ENCODE measurements around the gene SNTB2.
"Not testable (repeated sequence)": the region's sequence is repeated elsewhere in the genome, so short reads cannot be mapped to it uniquely, and the experiment has no call there.

The SNTB2 gene

DNA sequence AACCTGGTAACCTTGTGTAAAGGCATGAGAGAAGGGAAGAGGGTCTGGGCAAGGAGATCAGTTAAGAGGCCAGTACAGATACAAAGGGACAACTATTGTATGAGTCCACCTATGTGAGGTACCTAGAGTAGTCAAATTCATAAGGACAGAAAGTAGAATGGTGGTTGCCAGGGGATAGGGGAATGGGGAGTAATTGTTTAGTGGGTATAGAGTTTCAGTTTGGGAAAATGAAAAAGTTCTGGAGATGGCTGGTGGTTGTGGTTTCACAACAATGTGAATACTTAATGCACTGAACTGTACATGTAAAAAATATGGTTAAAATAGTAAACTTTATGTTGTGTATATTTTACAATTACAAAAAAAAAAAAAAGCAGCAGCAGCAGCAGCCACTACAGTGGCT, 49.4 kb downstream of the SNTB2 start:
- no peak for DNase-seq (ENCODE audit: low read depth in 2 of 2)

GRCh38 chr16:69237296-69237695, 50.3 kb downstream of the SNTB2 start:
- DNase-seq (ENCODE audit: low read depth in 2 of 2): no peak

GRCh38 chr16:69239851-69240250, 52.9 kb downstream of the SNTB2 start:
- DNase-seq (ENCODE audit: low read depth in 2 of 2): no peak

DNA sequence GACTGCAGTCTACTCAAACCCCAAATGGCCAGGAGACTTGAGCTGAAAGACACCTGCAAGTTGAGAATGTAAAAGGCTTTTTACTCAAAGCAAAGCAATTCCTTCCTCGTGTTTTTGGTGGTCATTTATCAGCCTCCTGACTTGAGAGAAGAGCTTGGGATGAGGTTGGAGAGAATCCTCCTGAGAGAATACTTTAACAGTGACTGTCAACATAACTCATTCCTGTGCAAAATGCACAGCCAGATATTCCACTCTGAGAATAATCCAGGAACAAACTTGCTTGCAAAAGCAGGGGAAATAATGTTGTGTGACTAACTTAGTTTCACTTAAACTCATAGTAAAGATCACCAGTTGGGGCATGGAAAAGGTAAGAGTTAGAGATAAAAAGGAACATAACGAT, 53.4 kb downstream of the SNTB2 start:
- no peak for DNase-seq (ENCODE audit: low read depth in 2 of 2)

- no peak for DNase-seq (ENCODE audit: low read depth in 2 of 2)
Measured at GRCh38 chr16:69241926-69242325, 55.0 kb downstream of the SNTB2 start.

DNA sequence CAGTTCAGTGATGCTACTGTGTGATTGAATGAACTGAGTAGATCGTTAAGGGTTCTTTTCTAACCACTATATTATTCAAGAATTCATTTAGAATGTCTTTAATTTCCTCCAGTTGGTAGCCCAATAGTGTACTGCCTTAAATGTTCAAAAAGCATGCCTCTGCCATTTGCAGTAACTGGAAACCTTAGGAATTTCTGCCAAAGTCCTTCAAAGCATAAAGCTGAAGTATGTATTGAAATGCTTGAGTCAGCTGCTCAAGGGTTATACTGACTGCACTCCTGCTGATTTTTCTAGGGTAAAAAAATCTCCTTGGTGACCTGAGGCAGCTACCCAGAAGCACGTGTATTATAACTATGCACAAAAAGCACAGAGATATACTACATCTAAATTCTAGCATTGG, 56.5 kb downstream of the SNTB2 start:
- no peak for DNase-seq (ENCODE audit: low read depth in 2 of 2)

DNA sequence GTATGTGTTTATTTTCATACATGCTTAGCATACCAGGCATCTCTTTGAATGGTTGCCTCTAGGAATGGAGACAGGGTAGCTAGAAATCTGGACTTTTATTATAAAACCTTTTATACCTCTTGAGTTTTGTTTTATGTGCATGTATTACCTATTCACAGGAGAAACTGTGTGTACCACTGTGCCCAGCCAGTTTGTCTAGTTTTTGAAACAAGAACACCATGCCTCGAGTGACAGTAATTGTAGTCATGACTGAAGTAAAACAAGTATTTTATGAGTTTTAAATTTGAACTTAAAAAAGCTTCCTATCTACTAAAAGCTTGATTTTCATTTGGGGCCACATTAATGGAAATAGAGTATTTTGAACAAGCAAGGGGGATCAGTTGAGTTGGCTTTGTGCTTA, 57.4 kb downstream of the SNTB2 start:
- no peak for DNase-seq (ENCODE audit: low read depth in 2 of 2)

- DNase-seq (ENCODE audit: low read depth in 2 of 2): no peak
Measured at GRCh38 chr16:69250081-69250480, 63.1 kb downstream of the SNTB2 start.

DNA sequence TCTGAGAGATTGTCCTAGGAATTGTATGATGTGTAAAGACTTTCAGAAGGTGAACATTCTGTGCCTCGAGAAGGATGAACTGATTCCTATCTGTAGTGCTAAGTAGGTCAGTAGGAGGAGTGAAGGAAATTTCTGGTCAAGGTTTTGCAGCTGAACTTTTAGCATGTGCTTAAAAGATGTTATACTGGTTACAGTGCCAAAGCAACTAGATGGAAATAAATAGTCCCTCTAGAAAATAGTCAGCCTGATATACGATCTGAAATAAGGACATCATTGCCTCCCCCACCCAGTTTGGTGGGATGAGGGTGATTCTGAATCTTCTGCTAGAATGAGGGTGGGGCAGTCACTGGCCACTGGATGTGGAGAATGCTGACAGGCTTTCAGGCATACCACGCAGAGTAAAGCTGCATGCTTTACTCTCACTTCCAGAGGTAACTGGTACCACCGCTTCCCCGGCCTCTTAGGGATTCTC, 66.9 kb downstream of the SNTB2 start:
- no peak for DNase-seq (ENCODE audit: low read depth in 2 of 2)

DNA sequence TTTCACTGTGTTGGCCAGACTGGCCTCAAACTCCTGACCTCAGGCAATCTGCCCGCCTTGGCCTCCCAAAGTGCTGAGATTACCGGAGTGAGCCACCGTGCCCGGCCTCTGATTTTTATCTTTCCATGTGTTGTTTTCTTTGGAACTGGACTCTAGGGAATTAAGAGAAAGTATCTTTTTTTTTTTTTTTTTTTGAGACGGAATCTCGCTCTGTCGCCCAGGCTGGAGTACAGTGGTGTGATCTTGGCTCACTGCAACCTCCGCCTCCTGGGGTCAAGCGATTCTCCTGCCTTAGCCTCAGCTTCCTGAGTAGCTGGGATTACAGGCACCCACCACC, 72.4 kb downstream of the SNTB2 start:
- DNase-seq (ENCODE audit: low read depth in 2 of 2): not testable (repeated sequence)

GRCh38 chr16:69260019-69260418, 73.1 kb downstream of the SNTB2 start:
- DNase-seq (ENCODE audit: low read depth in 2 of 2): no peak

DNA sequence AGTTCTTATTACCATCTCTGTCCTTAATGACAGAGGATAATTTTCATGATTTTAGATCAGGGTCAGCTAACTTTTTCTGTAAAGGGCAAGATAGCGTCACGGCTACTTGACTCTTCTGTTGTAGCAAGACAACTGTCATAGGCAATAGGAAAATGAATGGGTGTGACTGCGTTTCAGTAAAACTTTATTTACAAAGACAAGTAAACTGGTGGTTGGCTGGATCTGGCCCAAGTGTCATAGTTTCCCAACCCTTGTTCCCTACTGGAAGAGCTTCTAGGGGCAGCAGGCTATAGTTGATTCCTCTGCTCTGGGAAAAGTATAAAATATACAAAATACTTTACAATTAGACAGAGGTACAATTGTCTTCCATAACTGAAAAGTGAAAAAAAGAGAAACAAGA, 73.5 kb downstream of the SNTB2 start:
- DNase-seq (ENCODE audit: low read depth in 2 of 2): no peak

DNA sequence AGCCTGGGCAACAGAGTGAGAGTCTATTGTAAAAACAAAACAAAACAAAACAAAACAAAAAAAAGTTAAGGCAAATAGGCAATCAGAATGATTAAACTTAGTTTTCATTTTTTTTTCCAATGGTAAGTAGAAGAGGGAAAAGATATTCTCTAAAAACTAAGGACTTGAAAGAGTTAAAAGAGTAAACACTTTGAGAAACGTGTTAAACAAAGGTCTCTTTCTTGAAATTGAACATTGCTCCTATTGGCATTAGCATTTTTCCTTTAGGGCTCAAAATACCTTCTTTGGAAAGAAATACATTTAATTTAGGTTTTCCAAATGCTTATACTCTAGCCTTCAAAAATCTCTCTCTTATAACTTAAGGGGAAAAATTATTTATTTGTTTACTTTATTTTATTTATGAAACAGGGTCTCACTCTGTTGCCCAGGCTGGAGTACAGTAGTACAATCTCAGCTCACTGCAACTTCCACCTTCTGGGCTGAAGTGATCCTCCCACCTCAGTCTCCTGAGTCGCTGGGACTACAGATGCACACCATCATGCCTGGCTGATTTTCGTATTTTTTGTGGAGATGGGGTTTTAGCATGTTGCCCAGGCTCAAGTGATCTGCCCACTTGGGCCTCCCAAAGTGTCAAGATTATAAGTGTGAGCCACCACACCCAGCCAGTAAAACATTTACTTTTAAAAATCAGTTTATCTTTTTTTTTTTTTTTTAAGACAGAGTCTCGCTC, 79.5 kb downstream of the SNTB2 start:
- no peak for DNase-seq (ENCODE audit: low read depth in 2 of 2)

- DNase-seq (ENCODE audit: low read depth in 2 of 2): no peak
Measured at GRCh38 chr16:69267633-69268032, 80.7 kb downstream of the SNTB2 start.

- DNase-seq (ENCODE audit: low read depth in 2 of 2): no peak
Measured at GRCh38 chr16:69270395-69270794, 83.4 kb downstream of the SNTB2 start.

DNA sequence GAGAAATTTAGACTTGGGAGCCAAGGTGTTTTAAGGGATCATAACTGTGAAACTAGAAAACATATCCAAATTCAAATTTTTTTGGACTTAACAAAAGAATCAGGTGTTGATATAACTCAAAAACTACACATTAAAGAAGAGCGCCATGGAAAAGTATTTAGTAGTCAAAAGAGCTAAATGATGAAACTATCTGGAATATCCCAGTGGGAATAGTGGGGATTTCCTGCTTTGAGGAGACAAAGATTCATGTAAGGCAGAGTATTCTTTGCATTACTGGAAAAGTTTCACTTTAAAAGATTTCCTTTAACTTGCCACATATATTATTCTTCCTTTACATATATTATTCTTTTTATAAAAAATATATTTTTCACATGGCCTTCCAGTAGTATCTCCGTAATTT, 83.9 kb downstream of the SNTB2 start:
- no peak for DNase-seq (ENCODE audit: low read depth in 2 of 2)

- DNase-seq (ENCODE audit: low read depth in 2 of 2): no peak
Measured at GRCh38 chr16:69273009-69273408, 86.0 kb downstream of the SNTB2 start.

- no peak for DNase-seq (ENCODE audit: low read depth in 2 of 2)
Measured at GRCh38 chr16:69274699-69275235, 87.8 kb downstream of the SNTB2 start.

DNA sequence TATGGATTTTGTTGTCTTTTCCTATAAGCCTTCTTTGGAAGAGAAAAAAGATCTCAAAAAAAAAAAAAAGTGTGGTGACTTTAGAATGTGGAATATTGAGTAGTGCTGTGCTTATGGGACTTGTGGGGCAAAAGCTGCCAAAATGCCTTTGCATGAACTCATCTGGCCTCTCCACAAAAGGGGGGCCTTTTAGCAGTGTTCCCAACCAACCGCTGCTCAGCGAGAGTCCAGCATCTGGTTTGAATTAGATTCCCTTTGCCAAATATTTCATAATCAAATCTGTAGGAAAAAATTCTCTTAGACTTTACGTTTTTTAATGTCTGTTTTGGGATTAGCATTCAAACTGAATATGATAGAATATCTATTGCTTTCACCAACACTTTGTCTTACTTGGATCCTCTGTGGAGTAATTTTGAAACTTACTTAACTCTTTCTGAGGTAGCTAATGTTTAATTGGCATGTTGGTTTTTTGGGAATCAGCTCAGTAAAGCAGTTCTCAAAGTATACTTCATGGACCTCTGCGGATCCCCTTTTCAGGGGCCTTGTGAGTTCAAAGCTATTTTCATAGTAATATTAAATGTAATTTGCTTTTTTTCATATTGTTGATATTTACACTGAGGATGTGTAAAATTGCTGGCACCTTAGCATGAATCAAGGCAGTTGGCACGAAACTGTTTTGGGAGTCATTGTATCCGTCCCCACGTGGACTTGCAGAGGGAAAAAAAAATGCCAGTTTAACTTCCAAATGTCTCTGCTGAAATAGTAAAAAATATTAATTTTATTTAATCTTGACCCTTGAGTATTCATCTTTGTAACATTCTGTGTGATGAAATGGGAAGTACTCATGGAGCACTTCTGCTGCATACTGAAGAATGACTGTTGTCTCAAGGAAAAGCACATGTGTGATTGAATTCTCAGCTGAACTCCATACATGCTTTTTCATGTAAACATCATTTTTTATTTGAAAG, 89.5 kb downstream of the SNTB2 start:
- no peak for DNase-seq (ENCODE audit: low read depth in 2 of 2)

DNA sequence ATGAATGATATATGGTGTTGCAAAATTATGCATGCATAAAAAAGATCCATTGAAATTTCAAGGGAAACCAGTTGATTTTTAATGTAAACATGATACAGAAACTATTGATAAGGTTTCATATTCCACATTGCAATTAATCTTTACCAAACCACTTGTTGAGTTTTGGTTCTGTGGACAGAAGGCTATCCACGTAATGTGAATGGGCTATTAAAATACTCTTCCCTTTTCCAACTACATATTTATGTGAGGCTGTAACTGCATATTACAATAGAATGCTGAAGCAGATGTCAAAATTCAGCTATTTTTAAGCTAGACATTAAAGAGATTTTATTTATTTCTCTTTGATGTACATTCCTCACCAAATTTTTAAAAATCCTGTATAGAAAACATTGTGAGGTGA, 90.4 kb downstream of the SNTB2 start:
- no peak for DNase-seq (ENCODE audit: low read depth in 2 of 2)

DNA sequence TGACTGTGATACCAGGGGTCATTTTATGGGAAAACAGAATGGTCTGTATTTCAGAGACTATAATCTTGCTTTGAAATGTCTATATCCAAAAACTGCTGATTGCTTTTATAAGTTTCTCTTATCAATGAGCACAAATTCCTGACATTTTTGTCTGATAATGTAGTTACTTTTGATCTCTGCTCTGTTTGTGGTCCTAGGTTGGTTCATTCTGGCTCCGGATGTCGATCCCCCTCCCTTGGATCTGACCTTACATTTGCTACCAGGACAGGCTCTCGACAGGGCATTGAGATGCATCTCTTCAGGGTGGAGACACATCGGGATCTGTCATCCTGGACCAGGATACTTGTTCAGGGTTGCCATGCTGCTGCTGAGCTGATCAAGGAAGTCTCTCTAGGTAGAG, 96.9 kb downstream of the SNTB2 start:
- no peak for DNase-seq (ENCODE audit: low read depth in 2 of 2)

- no peak for DNase-seq (ENCODE audit: low read depth in 2 of 2)
Measured at GRCh38 chr16:69285240-69285639, 98.3 kb downstream of the SNTB2 start.

Measured in stimulated activated CD8-positive, alpha-beta memory T cell treated with anti-CD3 and anti-CD28 coated beads, Interleukin-7, amount 100 ng/mL, for 1 hour (primary cell).